Bone marrow (tissue), 2 donors: ENCODE measurements around the gene PTPRU.
"Not testable (repeated sequence)": the region's sequence is repeated elsewhere in the genome, so short reads cannot be mapped to it uniquely, and the experiment has no call there.

Source experiments
- DNase-seq, 2 donors: peaks; one replicate each; lab custom pipeline; 2025; lab: John Stamatoyannopoulos, UW

PTPRU gene

DNA sequence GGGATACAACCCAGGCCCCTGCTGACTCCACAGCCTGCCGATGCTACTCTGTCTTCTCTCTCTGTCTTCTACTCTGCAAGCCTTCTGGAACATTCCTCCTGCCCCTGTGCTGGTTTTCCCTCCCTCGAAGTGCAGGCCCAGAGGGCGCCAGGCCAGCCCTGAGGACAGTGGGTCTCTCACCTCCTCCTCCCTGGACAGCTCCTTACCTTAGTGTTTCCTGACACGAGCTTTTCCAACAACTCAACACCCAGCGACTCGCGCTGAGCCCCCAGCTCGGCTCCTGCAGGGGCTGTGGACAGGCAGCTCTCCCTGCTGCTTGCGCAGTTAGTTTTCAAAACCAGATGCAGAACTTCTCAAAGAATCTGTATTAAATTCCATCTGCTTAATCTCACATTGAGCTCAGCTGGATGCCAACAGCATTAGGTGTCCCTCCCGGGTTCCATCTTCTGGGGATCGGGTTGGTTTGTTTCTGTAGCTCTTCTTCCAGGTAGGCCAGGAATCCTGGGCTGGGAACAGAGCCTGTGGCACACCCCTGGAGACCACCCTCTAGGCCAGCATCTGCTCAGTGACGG, 54.2 kb downstream of the PTPRU start:
- no peak for DNase-seq

DNA sequence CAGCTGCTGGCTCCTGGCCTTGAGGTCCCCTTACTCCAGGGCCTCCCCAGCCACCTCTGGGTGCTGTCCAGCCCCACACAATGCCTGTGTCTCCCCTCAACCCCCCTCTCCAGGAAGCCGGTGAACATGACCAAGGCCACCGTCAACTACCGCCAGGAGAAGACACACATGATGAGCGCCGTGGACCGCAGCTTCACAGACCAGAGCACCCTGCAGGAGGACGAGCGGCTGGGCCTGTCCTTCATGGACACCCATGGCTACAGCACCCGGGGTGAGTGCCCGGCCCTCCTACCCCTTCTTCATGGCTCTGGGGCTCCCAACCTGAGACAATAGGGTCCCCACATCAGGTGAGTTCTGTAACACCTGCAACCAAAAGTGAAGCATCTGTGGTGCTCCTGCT, 55.4 kb downstream of the PTPRU start:
- no peak for DNase-seq

DNA sequence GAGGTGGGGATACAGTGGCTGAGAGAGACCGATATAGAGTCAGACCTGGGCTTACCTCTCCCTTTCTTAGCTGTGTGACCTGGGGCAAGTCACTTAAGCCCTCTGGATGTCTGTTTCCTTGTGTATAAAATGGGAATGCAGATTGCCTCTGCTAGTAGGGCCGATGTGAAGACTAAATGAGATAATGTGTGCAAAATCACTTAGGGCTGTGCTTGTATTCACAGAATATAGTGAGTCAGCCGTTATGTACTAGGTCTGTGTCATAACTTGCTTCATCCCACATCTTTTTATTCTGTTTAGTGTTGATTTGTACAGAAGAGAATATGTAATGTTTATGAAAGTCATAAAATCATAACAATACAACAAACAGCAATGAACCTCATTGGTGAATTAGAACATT, 56.0 kb downstream of the PTPRU start:
- DNase-seq, result no peak

DNA sequence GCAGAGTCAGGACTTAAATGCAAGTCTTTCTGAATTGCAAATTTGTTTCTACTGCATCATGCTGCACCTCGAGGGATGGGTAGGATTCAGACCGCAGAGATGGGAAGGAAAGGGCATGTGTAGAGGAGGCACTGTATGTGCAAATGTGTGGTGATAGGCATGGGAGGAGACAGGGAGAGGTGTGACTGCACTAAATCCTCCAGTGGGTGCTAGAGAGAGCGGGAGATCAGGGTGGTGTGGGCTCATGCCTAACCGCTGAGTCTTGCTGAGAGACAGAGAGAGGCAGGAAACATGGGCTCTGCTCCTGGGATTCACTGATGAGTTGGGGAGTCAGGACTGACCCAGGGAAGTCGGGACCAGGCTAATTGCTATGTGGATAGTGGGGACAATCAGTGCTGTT, 61.1 kb downstream of the PTPRU start:
- DNase-seq, result no peak

DNA sequence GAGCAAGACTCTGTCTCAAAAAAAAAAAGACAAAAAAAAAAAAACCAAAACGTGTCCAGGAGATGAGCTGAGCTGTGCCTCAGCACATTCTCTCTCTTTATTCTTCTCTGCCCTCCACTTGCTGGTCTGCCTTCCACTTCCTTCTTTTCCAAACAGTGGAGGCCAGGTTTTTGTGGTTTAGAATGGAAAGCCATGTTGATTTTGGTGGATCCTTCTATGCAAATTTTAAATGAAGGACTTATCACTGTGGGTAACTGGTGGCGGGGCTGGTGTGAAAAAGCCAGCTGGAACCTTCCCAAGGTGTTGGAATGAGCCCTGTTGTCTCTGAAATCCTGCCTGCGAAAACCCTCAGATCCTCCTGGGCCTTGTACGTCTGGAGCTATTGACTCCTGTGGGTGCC, 61.9 kb downstream of the PTPRU start:
- DNase-seq, result no peak

DNA sequence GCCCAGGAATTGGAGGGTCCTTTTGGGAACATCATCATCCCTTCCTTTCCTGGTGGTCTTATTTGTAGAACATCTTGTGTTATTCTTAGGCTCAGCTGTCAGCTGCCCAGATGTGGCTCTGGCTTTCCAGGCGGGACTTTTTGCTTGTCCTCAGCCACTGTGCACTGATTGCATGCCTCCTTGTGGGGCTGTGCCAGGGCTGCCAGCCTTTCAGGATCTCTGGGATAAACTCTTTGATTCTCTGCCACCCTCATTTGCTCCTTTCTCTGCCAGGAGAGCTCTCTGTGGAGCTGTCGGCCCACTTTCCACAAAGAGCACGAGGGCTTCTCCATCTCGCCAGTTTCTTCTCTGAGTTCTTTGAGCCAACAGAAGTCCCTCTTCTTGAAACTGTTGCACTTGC, 63.1 kb downstream of the PTPRU start:
- DNase-seq, result no peak

DNA sequence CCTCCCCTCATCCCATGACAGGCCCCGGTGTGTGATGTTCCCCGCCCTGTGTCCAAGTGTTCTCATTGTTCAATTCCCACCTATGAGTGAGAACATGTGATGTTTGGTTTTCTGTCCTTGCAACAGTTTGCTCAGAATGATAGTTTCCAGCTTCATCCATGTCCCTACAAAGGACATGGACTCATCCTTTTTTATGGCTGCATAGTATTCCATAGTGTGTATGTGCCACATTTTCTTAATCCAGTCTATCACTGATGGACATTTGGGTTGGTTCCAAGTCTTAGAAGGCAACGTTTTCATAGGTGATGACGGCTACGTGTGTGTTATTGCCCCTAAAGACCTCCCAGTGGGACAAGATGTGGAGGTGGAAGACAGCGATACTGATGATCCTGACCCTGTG, 65.4 kb downstream of the PTPRU start:
- DNase-seq, result not testable (repeated sequence)

DNA sequence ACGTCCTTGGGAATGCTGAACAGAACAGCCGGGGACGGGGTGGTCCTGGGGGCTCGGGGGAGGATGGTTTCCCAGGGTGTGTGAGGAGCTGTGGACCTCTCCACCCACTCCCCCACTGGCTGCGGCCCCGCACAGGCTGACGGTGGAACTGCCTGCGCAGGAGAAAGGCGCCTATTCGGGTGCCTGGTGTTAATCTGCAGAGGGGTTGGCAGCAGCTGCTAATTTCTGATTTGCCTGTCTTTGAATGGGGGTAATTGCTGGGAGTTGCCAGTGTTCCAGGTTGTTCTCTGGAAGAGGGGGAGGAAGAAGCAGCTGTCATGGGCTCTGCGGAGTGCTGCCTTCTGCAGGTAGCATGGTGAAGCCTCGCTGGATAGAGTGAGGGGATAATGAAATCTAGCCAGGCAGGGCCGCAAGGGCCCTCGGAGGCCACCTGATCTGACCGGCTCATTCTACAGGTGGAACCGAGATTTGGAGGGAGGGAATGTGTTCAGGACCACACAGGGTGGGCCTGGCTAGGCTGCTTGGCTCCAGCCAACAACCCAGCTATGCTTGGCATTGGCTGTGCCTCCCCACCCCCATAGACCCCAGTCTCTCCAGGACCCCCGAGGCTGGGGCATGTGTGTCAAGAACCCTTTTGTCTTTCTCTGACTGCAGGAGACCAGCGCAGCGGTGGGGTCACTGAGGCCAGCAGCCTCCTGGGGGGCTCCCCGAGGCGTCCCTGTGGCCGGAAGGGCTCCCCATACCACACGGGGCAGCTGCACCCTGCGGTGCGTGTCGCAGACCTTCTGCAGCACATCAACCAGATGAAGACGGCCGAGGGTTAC, 67.1 kb downstream of the PTPRU start:
- no peak for DNase-seq

DNA sequence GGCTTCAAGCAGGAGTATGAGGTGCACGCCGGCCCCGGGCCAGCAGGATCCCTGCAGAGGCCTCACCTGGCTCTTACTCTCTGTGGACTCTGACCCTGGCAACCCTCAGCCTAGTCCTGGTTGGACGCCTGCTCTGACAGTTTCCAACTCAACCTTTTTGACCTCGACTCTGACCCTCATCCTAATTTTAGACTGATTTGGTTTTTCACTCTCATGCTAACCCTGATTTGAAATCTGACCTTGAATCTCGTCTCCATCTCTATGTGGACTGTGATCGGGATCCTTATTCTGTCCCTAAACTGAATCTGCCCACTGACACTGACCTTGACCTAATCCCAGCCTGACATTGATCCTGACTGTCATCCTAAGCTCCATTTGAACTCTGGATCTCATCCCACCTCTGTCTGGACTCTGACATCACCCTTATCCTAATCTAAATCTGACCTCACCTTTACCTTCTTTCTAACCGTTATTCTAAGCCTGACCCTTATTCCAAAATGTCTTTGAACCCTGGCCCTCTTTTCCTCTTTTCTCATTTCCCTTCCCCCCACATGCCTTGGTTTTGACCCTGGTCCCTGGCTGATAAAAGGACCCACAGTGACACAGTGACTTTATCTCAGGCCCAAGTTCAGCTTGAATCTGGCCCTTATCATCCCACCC, 67.8 kb downstream of the PTPRU start:
- DNase-seq, result no peak

DNA sequence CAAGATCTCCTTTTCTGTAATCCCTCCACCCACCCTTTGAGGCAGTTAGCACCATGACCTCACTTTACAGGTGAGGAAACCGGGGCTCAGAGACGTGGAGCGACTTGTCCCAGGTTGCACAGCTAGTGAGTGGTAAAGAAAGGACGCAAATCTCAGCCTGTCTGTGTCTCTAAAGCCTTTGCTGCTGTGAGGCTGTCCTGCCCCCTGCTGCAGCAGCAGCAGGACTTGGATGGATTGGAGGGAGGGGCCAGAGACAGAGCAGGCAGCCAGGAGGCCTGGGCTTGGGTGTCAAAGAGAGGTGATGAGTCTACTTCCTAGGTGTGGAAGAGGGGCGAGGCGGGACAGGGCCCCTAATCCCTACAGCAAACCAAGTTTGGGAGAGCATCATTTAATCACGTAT, 69.6 kb downstream of the PTPRU start:
- no peak for DNase-seq

DNA sequence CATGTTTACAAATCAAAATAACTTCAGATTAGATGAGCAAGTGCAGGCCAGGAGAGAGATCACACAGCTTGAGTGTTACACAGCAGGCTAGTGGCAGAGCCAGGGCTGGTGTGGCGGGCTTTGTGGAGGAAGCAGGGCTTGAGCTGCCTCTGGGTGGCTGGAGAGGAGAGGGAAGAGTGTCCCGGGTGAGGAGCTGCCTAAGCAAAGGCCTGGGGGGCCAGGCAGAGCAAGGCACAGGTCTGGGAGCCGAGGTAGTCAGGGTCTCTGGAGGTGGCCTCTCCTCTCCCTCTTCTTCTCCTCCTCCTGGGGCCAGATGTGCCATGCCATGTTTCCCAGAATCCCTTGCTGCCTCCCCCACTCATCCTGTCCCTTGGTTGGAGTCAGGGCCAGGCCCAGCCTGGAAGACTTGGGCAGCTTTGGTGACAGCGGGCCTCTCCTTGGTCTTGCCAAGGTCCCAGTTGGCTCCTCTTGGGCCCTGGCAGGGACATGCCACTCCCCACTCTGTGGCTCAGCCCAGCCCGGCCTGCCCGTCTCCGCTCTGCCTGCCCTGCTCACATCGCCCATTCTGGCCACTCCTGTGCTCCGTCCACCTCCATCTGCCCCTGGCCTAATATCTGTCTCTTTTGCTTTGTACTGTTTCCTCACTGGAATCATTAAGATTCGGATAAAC, 70.3 kb downstream of the PTPRU start:
- no peak for DNase-seq

DNA sequence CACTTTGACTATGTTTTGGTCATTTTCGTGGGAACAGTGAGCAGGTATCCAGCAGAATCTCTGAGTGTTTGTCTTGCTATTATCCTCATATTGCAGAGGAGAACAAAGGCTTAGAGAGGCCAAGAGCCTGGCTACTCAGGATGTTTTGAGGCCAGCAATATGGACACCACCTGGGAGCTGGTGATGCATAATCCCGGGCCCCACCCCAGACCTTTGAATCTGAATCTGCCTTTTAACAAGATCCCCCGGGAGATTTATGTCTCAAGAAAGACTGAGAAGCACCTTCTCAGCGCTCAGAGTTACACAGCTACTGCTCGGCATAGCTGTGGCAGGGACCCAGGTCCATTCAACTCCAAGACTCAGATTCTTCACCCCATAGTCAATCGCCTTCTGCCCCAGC, 72.8 kb downstream of the PTPRU start:
- DNase-seq, result no peak

DNA sequence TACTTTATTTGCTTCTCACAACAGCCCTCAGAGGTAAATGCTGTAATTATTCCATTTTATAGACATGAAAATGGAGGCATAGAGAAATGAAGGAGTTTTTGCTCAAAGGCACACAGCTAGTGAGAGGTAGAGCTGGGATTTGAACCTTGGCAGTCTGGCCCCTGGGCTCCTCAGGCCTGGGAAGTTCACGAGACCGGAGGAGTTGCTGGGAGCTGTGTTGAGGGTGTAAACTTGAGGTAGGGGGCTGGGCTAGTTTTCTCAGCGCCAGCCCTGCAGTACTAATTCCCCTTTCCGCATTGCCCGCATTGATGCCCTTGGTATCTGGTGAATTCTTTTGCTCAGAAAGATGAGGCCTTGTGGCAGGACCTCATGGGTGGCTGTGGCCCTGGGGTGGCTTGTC, 73.3 kb downstream of the PTPRU start:
- DNase-seq, result no peak

DNA sequence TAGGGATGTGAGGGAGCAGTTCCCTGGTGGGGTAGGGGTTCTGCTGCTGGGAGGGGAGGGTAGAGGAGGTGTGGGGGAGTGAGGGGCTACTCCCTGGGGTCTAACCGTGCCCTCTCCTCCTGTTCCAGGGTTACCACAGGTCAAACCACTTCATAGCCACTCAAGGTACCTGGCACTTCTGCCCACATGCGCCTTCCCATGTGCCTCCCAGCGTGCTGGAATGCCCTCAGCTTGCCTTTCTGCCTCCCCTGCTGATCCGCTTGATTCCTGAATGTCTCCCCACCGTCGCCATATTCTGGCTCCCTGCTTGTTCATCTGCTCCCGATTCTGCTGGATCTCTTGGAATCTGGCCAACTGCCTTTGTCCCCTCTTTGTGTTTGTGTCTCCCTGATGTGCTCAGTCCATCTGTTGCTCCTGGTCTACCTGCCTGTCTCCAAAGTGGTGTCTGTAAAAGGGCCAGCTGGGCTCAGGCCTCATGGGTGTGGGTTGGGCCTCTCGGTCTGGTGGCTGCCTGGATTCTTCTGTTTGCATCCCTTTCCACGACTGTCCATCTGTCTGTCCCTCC, 74.4 kb downstream of the PTPRU start:
- DNase-seq, result no peak

DNA sequence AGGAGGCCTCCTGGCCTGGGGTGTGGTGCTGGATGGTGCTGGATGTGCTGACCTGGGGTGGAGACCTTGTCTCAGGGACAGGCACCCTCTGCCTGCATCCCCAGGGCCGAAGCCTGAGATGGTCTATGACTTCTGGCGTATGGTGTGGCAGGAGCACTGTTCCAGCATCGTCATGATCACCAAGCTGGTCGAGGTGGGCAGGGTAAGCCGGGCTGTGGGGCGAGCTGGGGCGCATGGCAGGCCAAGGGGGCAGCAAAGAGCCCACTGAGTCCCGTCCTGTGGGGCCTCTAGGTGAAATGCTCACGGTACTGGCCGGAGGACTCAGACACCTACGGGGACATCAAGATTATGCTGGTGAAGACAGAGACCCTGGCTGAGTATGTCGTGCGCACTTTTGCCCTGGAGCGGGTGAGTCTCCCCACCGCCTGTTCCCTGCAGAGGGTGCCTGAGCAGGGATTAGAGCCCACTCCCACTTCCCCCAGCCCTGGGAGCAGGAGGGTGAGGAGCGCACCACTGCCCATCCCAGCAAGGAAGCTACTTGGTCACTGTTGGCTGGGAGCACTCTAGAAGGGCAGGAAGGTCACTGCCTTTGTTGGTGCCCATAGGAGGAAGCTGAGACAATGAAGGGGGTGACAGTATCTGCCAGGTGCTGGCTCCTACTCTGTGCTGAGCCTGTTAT, 75.2 kb downstream of the PTPRU start:
- DNase-seq, result no peak

DNA sequence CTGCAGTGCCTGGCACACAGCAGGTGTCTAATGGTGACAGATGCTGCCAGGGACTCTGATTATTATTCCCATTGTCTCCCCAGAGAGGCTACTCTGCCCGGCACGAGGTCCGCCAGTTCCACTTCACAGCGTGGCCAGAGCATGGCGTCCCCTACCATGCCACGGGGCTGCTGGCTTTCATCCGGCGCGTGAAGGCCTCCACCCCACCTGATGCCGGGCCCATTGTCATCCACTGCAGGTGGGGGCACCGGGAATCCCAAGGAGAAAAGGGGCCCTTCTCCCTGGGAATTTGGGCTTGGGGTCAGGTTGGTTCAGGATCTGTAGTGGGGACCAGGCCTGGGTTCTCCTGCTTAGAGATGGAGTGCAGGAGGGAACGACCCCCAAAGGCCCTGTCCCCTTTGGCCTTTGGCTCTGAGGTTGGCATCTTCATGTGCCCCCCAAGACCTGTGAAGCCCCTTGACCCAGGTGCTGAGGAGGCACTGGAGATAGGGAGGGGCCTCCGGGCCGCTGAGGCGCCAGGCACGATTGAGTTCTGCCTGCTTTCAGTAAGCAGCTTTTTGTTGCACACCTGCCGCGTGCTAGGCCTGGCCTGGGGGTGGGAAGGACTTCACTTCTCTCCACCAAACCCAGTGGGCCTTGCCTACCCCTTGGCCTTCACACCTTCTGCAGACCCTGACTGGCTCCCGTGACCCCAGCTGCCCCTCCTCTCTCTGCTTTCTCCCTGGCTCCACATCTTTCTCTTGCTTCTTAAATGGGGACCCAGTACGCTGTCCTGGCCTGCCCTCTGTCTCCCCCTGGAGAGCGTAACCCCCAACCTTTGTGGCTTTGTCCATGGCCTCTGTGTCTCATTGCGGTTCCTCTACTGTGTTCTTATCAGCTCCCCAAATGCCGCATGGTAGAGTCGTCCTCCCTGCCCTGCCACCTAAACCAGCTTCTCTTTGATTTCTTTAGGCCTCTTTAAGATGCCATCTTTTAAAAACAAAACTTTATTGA, 76.4 kb downstream of the PTPRU start:
- no peak for DNase-seq

DNA sequence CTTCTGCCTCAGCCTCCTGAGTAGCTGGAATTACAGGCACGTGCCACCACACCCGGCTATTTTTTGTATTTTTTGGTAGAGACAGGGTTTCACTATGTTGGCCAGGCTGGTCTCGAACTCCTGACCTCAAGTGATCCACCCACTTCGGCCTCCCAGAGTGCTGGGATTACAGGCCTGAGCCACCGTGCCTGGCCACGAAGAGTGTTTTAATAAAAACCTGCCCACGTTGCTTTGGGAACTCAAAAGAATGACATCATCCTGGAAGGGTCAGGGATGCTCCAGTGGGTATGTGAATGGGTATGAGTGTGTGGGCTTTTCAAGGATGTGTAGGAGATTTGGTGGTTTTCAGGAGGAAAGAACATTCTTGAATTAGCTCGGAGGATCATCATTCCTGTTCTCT, 78.4 kb downstream of the PTPRU start:
- DNase-seq, result not testable (repeated sequence)

DNA sequence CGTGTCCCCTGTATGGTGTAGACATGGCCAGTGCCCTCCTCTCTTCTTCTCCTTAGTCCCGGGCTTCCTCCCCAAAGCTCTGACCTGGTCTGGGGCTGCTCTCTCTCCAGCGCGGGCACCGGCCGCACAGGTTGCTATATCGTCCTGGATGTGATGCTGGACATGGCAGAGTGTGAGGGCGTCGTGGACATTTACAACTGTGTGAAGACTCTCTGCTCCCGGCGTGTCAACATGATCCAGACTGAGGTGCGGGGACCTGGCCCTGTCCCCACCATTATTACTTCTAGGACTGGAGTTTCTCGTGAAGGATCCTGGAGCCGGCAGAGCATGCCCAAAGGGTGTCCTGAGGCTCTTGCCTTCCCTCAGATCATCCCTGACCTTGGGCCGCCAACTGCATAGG, 78.9 kb downstream of the PTPRU start:
- DNase-seq, result no peak

DNA sequence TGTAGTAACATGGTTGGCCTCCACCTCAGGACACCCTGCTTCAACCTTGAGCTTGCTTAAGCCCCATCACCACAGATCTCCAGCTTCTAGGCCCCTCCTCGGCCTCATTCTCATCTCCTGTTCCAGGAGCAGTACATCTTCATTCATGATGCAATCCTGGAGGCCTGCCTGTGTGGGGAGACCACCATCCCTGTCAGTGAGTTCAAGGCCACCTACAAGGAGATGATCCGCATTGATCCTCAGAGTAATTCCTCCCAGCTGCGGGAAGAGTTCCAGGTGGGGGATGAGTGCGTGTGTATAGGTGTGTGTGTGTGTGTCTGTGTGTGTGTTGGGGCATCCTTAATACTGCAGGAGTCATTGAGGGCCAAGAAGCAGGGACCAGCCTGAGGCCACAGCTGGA, 79.6 kb downstream of the PTPRU start:
- no peak for DNase-seq

DNA sequence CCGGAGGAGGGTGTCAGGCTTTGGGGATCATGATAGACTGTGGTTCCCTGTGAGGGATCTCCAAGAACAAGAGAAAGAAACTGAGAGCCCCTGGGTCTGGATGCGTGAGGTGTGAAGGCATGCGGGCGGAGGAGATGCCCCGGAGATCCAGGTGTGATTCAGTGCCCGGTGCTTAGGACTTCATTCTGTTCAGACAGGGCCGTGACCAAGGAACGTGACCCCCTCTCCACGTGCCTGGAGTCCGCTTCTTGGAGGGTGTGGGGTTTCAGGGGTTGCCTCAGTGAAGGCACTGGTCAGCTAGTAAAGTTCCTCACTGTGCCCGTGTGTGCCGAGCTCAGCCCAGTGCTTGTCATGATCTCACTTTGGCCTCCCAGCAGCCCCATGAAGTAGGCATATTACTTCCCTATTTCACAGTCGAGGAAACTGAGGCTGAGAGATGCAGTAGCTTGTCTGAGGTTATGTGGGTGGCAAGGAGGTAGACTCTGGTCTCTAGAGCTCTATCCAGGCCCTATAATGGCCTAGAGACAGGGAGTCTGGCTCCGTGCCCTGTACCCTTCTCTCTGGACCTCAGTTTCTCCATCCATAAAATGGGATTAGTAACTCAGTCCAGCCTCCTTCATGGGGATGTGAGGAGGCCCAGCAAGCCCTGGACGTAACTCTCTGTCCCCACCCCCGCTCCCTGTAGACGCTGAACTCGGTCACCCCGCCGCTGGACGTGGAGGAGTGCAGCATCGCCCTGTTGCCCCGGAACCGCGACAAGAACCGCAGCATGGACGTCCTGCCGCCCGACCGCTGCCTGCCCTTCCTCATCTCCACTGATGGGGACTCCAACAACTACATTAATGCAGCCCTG, 81.0 kb downstream of the PTPRU start:
- no peak for DNase-seq
